Nephron (organoid): Measurements from ENCODE around the gene LPAR3.

Experiments
- H3K27ac Mint-ChIP-seq, 3 experiments: 2 replicates each; pipeline ENCODE4 v1.8.0; 2020; ENCODE audit warnings: mixed read lengths in 3 of 3, mild to moderate bottlenecking in 2 of 3, moderate library complexity in 1 of 3
- H3K27me3 Mint-ChIP-seq: 2 replicates; pipeline ENCODE4 v1.8.0; 2021; ENCODE audit warnings: low read depth, mild to moderate bottlenecking, moderate library complexity, mixed read lengths
- H3K36me3 Mint-ChIP-seq: 2 replicates; pipeline ENCODE4 v1.8.0; 2020; ENCODE audit warnings: low read depth, mixed read lengths
- H3K4me1 Mint-ChIP-seq: 2 replicates; pipeline ENCODE4 v1.8.0; 2020; ENCODE audit warnings: mixed read lengths
- H3K4me3 Mint-ChIP-seq, 3 experiments: 2 replicates each; pipeline ENCODE4 v1.8.0; 2020; ENCODE audit warnings: mild to moderate bottlenecking in 3 of 3, mixed read lengths in 3 of 3, moderate library complexity in 2 of 3
- H3K9me3 Mint-ChIP-seq: 2 replicates; pipeline ENCODE4 v1.8.0; 2020; ENCODE audit warnings: mixed read lengths
- TF ChIP-seq, protein P1 (sequence below), 3 experiments: fragments of 200-600 bp; sonication (generic); IDR thresholded peaks; one replicate each; pipeline ENCODE4 v1.5.0; 2021; ENCODE audit warnings: antibody characterized with exemption in 3 of 3; ENCODE audit not compliant: unreplicated experiment in 3 of 3

LPAR3 gene

GRCh38 chr1:84770481-84770880 is 122.5 kb downstream of the LPAR3 start:
- peaks cover 12% of the 10 kb centered on the region for H3K4me1 Mint-ChIP-seq
- H3K27me3 Mint-ChIP-seq: peaks cover 3% of the 10 kb centered on the region
- H3K27ac Mint-ChIP-seq: no peak overlapping the region
- no peaks in the 10 kb centered on the region for H3K36me3 Mint-ChIP-seq
- H3K4me3 Mint-ChIP-seq: no peak overlapping the region
- TF ChIP-seq, protein P1, sequence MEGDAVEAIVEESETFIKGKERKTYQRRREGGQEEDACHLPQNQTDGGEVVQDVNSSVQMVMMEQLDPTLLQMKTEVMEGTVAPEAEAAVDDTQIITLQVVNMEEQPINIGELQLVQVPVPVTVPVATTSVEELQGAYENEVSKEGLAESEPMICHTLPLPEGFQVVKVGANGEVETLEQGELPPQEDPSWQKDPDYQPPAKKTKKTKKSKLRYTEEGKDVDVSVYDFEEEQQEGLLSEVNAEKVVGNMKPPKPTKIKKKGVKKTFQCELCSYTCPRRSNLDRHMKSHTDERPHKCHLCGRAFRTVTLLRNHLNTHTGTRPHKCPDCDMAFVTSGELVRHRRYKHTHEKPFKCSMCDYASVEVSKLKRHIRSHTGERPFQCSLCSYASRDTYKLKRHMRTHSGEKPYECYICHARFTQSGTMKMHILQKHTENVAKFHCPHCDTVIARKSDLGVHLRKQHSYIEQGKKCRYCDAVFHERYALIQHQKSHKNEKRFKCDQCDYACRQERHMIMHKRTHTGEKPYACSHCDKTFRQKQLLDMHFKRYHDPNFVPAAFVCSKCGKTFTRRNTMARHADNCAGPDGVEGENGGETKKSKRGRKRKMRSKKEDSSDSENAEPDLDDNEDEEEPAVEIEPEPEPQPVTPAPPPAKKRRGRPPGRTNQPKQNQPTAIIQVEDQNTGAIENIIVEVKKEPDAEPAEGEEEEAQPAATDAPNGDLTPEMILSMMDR (IDR thresholded peaks at IDR 0.05; ENCODE audit: unreplicated experiment in 3 of 3): no peak
- H3K9me3 Mint-ChIP-seq: no peaks in the 10 kb centered on the region

- Mint-ChIP-seq H3K36me3 (no peaks in the 10 kb centered on the region), H3K4me3 (no peak overlapping the region), H3K27ac (no peak overlapping the region), H3K27me3 (peaks cover 8% of the 10 kb centered on the region), H3K9me3 (peaks cover 4% of the 10 kb centered on the region), H3K4me1 (peaks cover 12% of the 10 kb centered on the region)
- TF ChIP-seq, protein P1 (IDR thresholded peaks at IDR 0.05; ENCODE audit: unreplicated experiment in 3 of 3): no peak
Measured at GRCh38 chr1:84769636-84770035, 123.4 kb downstream of the LPAR3 start.

DNA sequence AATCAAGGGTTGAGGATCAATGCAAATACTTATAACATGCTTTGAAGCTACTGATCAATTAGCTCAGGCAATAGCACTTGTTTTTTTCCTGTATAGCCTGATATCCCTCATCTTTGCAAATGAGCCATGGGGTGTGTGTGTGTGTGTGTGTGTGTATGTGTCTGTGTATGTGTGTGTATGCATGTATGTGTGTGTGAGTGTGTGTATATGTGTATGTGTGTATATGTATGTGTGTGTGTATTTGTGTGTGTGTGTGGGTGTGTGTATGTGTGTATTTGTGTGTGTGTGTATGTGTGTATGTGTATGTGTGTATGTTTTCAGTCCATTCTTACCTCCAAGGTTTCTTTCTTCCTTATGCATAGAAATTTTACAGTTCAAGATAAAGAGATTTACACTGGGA is 124.4 kb downstream of the LPAR3 start:
- TF ChIP-seq, protein P1 (IDR thresholded peaks at IDR 0.05; ENCODE audit: unreplicated experiment in 3 of 3): no peak
- no peaks in the 10 kb centered on the region for H3K36me3 Mint-ChIP-seq
- peaks cover 17% of the 10 kb centered on the region for H3K27me3 Mint-ChIP-seq
- H3K27ac Mint-ChIP-seq: no peak overlapping the region
- H3K4me1 Mint-ChIP-seq: peaks cover 12% of the 10 kb centered on the region
- H3K9me3 Mint-ChIP-seq: peaks cover 7% of the 10 kb centered on the region
- H3K4me3 Mint-ChIP-seq: no peak overlapping the region

GRCh38 chr1:84763912-84764680 is 128.9 kb downstream of the LPAR3 start:
- Mint-ChIP-seq H3K36me3 (no peaks in the 10 kb centered on the region), H3K4me1 (no peaks in the 10 kb centered on the region), H3K27ac (no peak overlapping the region), H3K4me3 (no peak overlapping the region), H3K27me3 (peaks cover 21% of the 10 kb centered on the region), H3K9me3 (peaks cover 7% of the 10 kb centered on the region)
- TF ChIP-seq, protein P1 (IDR thresholded peaks at IDR 0.05; ENCODE audit: unreplicated experiment in 3 of 3): no peak

GRCh38 chr1:84762664-84763063 is 130.3 kb downstream of the LPAR3 start:
- Mint-ChIP-seq H3K4me3 (no peak overlapping the region), H3K4me1 (no peaks in the 10 kb centered on the region), H3K36me3 (no peaks in the 10 kb centered on the region), H3K27ac (no peak overlapping the region), H3K9me3 (peaks cover 7% of the 10 kb centered on the region), H3K27me3 (peaks cover 21% of the 10 kb centered on the region)
- TF ChIP-seq, protein P1 (IDR thresholded peaks at IDR 0.05; ENCODE audit: unreplicated experiment in 3 of 3): no peak
